Measurements from ENCODE around the gene ARHGAP10.
"Not testable (repeated sequence)": the region's sequence is repeated elsewhere in the genome, so short reads cannot be mapped to it uniquely, and the experiment has no call there.

ARHGAP10 gene

DNA sequence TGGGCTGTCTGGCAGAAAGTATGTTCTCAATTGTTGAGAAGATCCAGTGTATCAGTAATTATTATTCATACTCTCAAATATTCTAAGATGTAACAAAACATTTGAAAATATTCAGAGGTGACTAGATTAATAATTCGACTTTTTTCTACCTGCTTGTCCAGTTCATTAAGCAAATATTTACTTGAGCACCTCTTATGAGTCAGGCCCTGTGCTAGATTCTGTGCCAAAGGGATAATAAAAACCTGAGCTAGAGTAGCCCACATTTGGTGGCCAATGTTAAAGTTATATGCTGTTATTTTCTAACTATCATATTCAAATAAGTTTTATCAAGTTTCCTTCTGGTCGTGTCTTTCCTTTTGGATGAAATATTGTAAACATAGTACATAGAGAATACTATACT is 58.5 kb downstream of the ARHGAP10 start:
- DNase-seq (ENCODE audit: low read depth) = no peak
- TF ChIP-seq, protein P1, sequence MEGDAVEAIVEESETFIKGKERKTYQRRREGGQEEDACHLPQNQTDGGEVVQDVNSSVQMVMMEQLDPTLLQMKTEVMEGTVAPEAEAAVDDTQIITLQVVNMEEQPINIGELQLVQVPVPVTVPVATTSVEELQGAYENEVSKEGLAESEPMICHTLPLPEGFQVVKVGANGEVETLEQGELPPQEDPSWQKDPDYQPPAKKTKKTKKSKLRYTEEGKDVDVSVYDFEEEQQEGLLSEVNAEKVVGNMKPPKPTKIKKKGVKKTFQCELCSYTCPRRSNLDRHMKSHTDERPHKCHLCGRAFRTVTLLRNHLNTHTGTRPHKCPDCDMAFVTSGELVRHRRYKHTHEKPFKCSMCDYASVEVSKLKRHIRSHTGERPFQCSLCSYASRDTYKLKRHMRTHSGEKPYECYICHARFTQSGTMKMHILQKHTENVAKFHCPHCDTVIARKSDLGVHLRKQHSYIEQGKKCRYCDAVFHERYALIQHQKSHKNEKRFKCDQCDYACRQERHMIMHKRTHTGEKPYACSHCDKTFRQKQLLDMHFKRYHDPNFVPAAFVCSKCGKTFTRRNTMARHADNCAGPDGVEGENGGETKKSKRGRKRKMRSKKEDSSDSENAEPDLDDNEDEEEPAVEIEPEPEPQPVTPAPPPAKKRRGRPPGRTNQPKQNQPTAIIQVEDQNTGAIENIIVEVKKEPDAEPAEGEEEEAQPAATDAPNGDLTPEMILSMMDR (IDR thresholded peaks at IDR 0.05; ENCODE audit: low read depth, low read length, missing control alignments) = no peak
- H3K4me3 ChIP-seq (ENCODE audit: low read depth, low read length) = no peak overlapping the region

DNA sequence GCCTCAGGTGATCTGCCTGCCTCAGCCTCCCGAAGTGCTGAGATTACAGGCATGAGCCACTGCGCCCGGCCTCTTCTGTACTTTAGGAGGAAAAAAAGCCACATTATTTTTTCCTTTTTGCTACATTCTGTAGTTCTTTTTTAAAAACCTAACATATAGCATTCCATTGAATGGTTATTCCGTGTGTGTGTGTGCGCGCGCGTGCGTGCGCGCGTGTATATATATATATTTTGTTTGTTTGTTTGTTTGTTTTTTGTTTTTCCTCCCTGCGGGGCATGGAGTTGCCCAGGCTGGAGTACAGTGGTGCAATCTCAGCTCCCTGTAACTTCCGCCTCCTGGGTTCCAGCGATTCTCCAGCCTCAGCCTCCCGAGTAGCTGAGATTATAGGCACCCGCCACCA is 59.5 kb downstream of the ARHGAP10 start:
- TF ChIP-seq, protein P1 (IDR thresholded peaks at IDR 0.05; ENCODE audit: low read depth, low read length, missing control alignments) = no peak
- DNase-seq (ENCODE audit: low read depth) = no peak
- H3K4me3 ChIP-seq (ENCODE audit: low read depth, low read length) = no peak overlapping the region

DNA sequence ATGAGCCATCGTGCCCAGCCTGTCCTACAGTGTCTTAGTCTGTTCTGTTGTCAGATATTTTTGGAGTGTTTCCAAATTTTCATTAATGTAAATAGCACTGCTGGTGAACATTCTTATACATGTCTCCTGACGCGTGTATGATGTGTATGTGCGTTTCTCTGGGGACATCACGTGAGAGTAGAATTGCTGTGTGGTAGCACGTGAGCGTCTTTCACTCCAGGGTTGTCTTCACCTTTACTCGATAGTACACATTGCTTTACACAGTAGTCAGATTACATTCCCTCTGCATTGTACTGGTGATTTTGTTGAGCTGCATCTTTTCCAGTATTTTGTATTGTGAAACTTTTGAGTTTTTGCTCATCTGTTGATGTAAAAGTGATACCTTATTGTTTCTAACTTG is 60.0 kb downstream of the ARHGAP10 start:
- no peak for DNase-seq (ENCODE audit: low read depth)
- TF ChIP-seq, protein P1 (IDR thresholded peaks at IDR 0.05; ENCODE audit: low read depth, low read length, missing control alignments) = no peak
- H3K4me3 ChIP-seq (ENCODE audit: low read depth, low read length) = no peak overlapping the region

DNA sequence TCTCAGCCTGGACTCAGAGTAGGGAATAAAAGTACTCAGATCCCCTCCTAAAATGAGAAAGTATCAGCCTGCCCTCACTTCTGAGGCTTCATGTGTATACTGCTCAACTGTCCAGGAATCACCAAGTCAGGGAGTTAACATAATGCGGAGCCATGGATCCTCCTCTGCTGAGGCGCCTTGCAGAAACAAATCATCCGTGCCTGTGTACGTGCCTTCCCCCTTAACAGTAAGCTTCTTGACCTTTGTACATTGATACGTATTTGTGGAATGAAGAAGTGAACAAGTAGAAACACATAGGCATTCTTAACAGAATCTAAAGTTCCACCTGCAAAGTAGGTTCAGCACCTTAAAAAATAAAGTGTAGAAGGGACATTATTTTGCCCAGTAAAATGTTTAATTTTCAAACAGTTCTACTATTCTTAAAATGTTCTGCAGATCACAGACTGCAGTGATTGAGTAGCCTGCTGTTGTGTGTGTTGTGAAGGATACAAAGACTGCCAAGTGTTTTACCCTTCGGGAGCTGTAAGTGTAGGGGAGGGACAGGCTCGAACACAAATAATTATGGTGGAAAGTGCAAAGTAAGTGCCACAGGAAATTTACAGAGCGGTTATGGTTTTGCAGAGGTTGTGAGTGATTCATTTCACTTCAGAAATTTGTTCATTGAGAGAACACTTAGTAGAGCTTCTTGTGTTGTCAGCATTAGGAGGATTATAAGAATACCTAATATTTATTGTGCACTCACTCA is 61.9 kb downstream of the ARHGAP10 start:
- DNase-seq (ENCODE audit: low read depth) = no peak
- TF ChIP-seq, protein P1 (IDR thresholded peaks at IDR 0.05; ENCODE audit: low read depth, low read length, missing control alignments) = no peak
- H3K4me3 ChIP-seq (ENCODE audit: low read depth, low read length) = no peak overlapping the region

DNA sequence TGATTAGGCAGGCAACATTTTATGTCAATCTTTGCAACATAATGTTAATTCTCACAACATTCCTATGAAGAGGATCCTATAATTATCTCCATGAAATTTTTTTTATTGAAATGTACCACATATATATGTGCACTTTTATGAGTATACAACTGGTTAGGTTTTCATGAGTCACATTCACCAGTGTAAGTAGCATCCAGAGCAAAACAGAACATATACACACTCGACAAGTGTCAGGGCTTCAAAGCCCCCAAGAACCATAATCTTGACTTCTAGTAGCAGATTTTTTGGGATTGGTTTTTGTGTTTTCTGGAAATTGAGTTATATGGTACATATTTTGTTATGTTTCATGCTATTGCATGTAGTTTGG is 62.4 kb downstream of the ARHGAP10 start:
- no peak for DNase-seq (ENCODE audit: low read depth)
- H3K4me3 ChIP-seq (ENCODE audit: low read depth, low read length) = no peak overlapping the region
- TF ChIP-seq, protein P1 (IDR thresholded peaks at IDR 0.05; ENCODE audit: low read depth, low read length, missing control alignments) = no peak

DNA sequence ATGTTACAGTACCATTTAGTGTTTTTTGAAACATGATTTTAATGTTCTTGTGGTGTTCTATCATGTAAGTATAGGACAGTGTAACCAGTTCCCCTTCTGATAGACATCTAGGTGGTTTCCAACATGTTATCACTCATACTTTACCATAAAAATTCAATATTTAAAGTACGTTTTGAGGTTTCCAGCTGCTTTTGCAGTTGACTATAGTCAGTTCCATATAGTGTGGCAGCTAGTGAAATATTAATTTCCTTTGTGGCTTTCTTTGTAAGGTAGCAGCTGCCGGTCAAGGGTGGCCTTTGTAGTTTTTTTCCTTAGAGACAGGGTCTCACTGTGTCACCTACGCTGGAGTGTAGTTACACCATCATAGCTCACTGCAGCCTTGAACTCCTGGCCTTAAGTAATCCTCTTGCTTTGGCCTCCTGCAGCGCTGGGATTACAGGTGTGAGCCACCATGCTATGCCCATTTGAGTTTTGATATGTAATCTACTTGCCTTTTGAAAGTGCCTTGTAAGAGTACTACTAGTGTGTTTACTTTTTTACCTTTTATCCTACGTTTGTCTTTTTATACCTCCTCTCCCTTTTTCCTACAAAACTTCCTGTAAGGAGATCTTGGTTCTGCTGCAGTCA is 63.0 kb downstream of the ARHGAP10 start:
- H3K4me3 ChIP-seq (ENCODE audit: low read depth, low read length) = no peak overlapping the region
- DNase-seq (ENCODE audit: low read depth) = no peak
- TF ChIP-seq, protein P1 (IDR thresholded peaks at IDR 0.05; ENCODE audit: low read depth, low read length, missing control alignments) = no peak

DNA sequence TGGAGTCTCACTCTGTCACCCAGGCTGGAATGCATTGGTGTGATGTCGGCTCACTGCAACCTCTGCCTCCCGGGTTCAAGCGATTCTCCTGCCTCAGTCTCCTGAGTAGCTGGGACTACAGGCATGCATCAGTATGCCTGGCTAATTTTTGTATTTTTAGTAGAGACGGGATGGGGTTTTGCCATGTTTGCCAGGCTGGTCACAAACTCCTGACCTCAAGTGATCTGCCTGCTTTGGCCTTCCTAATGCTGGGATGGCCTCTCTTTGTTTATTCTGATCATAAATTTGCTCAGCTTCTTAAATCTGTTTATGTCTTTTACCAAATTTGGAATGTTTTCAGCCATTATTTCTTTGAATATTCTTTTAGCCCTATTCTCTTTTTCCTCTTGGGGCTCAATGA is 67.2 kb downstream of the ARHGAP10 start:
- not testable (repeated sequence) for DNase-seq (ENCODE audit: low read depth); H3K4me3 ChIP-seq (ENCODE audit: low read depth, low read length)
